Stimulated activated naive CD8-positive, alpha-beta T cell treated with anti-CD3 and anti-CD28 coated beads, Interleukin-15, amount 100 ng/mL, for 72 hours (primary cell): ENCODE data around the gene RNF169.
A peak's percentile ranks its signal among the peaks of the same experiment; 100 is the strongest.

Source experiments
- ATAC-seq: fragments of 150-1000 bp; cut with Tn5 transposase; 2 replicates; pipeline ENCODE4 v1.10.0; 2021; ENCODE audit warnings: mild to moderate bottlenecking, moderate library complexity
- DNase-seq, 2 donors: peaks; one replicate each; pipeline ENCODE4 v3.0.0; 2021 to 2022
- H3K27ac Mint-ChIP-seq, 2 donors: one replicate each; pipeline ENCODE4 v1.8.0; 2022; ENCODE audit warnings: mild to moderate bottlenecking in 2 of 2, mixed read lengths in 2 of 2, moderate library complexity in 2 of 2
- H3K27me3 Mint-ChIP-seq: one replicate; pipeline ENCODE4 v1.8.0; 2022; ENCODE audit warnings: mixed read lengths
- H3K4me1 Mint-ChIP-seq: one replicate; pipeline ENCODE4 v1.8.0; 2022; ENCODE audit warnings: mild to moderate bottlenecking, mixed read lengths
- H3K4me3 Mint-ChIP-seq, 2 donors: one replicate each; pipeline ENCODE4 v1.8.0; 2022; ENCODE audit warnings: mild to moderate bottlenecking in 2 of 2, mixed read lengths in 2 of 2, moderate library complexity in 1 of 2
- H3K9me3 Mint-ChIP-seq, 2 donors: one replicate each; pipeline ENCODE4 v1.8.0; 2022; ENCODE audit warnings: mixed read lengths in 2 of 2

RNF169 gene

GRCh38 chr11:74847895-74848294, 99.2 kb downstream of the RNF169 start:
- H3K4me3 Mint-ChIP-seq: no peak overlapping the region
- DNase-seq (no peak), ATAC-seq (no peak)
- no peaks in the 10 kb centered on the region for H3K9me3 Mint-ChIP-seq
- H3K27ac Mint-ChIP-seq: no peak overlapping the region
- H3K27me3 Mint-ChIP-seq: no peaks in the 10 kb centered on the region
- peaks cover 11% of the 10 kb centered on the region for H3K4me1 Mint-ChIP-seq

GRCh38 chr11:74849525-74850391, 101.1 kb downstream of the RNF169 start:
- Mint-ChIP-seq H3K27me3 (no peaks in the 10 kb centered on the region), H3K9me3 (no peaks in the 10 kb centered on the region), H3K4me1 (peaks cover 11% of the 10 kb centered on the region), H3K27ac (peak overlapping the region; percentile 13 to 83), H3K4me3 (no peak overlapping the region)
- DNase-seq (no peak), ATAC-seq (no peak)

- ATAC-seq (no peak), DNase-seq (no peak)
- Mint-ChIP-seq H3K4me1 (no peaks in the 10 kb centered on the region), H3K27me3 (no peaks in the 10 kb centered on the region), H3K4me3 (no peak overlapping the region), H3K9me3 (no peaks in the 10 kb centered on the region), H3K27ac (no peak overlapping the region)
Measured at GRCh38 chr11:74853223-74853622, 104.6 kb downstream of the RNF169 start.

DNA sequence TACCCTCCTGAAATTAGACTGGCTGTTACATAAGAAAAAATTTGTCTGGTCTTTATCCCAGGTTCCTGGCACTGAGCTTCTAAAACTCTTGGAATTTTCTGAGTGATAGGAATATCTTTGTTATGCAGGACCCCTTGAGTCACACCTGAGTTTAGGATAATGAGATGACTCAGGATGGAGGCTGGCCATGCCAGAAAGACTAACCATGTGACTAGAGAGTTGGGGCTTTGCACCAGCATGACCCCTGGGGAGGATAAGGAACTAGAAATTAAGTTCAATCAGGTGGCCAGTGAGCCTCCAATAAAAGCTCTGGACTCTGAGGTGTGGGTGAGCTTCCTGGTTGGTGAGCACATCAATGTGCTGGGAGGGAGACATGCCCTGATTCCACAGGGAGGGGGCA, 112.1 kb downstream of the RNF169 start:
- Mint-ChIP-seq H3K4me1 (peaks cover 5% of the 10 kb centered on the region), H3K9me3 (peaks cover 0 to 32% of the 10 kb centered on the region in 2 donors), H3K4me3 (no peak overlapping the region), H3K27ac (no peak overlapping the region), H3K27me3 (no peaks in the 10 kb centered on the region)
- no peak for ATAC-seq
- no peak for DNase-seq

GRCh38 chr11:74863410-74863809, 114.8 kb downstream of the RNF169 start:
- Mint-ChIP-seq H3K9me3 (peaks cover 17 to 58% of the 10 kb centered on the region in 2 donors), H3K27me3 (no peaks in the 10 kb centered on the region), H3K27ac (no peak overlapping the region), H3K4me1 (peaks cover 5% of the 10 kb centered on the region), H3K4me3 (no peak overlapping the region)
- no peak for ATAC-seq
- no peak for DNase-seq

DNA sequence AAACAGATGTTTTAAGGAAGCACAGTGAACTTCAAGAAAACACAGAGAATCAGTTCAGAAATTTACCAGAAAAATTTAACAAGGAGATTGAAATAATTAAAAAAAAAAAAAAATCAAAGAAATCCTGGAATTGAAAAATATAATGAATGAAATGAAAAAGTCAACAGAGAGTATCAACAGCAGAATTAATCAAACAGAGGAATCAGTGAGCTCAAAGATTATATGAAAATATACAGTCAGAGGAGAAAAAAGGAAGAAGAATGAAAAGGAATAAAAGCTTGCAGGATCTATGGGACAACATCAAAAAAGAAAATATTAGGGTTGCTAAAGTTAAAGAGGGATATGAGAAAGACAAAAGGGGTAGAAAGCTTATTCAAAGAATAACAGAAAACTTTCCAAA, 117.9 kb downstream of the RNF169 start:
- no peak overlapping the region for H3K4me3 Mint-ChIP-seq
- peaks cover 45 to 77% of the 10 kb centered on the region in 2 donors for H3K9me3 Mint-ChIP-seq

GRCh38 chr11:74870485-74870884, 121.8 kb downstream of the RNF169 start:
- DNase-seq (no peak), ATAC-seq (no peak)
- Mint-ChIP-seq H3K4me3 (no peak overlapping the region), H3K27me3 (no peaks in the 10 kb centered on the region), H3K27ac (no peak overlapping the region), H3K4me1 (no peaks in the 10 kb centered on the region), H3K9me3 (peaks cover 51 to 73% of the 10 kb centered on the region in 2 donors)

More for the DNA sequence above, 117.9 kb downstream of the RNF169 start:
- Mint-ChIP-seq H3K4me1 (peaks cover 5% of the 10 kb centered on the region), H3K27me3 (no peaks in the 10 kb centered on the region), H3K27ac (no peak overlapping the region)
- DNase-seq (no peak), ATAC-seq (no peak)

GRCh38 chr11:74871037-74871436, 122.4 kb downstream of the RNF169 start:
- Mint-ChIP-seq H3K27me3 (no peaks in the 10 kb centered on the region), H3K9me3 (peaks cover 51 to 69% of the 10 kb centered on the region in 2 donors), H3K4me3 (no peak overlapping the region), H3K4me1 (no peaks in the 10 kb centered on the region), H3K27ac (no peak overlapping the region)
- ATAC-seq (no peak), DNase-seq (no peak)

- no peak overlapping the region for H3K4me3 Mint-ChIP-seq
- no peak for ATAC-seq
- H3K4me1 Mint-ChIP-seq: no peaks in the 10 kb centered on the region
- no peaks in the 10 kb centered on the region for H3K27me3 Mint-ChIP-seq
- no peak for DNase-seq
- no peak overlapping the region for H3K27ac Mint-ChIP-seq
- H3K9me3 Mint-ChIP-seq: peaks cover 9 to 18% of the 10 kb centered on the region in 2 donors
Measured at GRCh38 chr11:74877132-74877531, 128.5 kb downstream of the RNF169 start.
